BLaER1 treated with 17β-estradiol and CSF1 and Interleukin-3, amounts not matched to agents 10 nM and 100 nM (cell line): ENCODE data around the gene CGA.
"Not testable (repeated sequence)": the region's sequence is repeated elsewhere in the genome, so short reads cannot be mapped to it uniquely, and the experiment has no call there.

Experiments
- H3K27ac ChIP-seq, 11 experiments: shearing (Covaris generic); formaldehyde crosslinking; 2 replicates each; pipeline ENCODE4 v1.8.1; 2022
- H3K27me3 ChIP-seq, 11 experiments: shearing (Covaris generic); formaldehyde crosslinking; 2 replicates each; pipeline ENCODE4 v1.8.1; 2022
- H3K36me3 ChIP-seq, 11 experiments: shearing (Covaris generic); formaldehyde crosslinking; 2 replicates each; pipeline ENCODE4 v1.8.1; 2022
- H3K4me1 ChIP-seq, 10 experiments: shearing (Covaris generic); formaldehyde crosslinking; 2 replicates each; pipeline ENCODE4 v1.8.1; 2022
- H3K4me2 ChIP-seq, 11 experiments: shearing (Covaris generic); formaldehyde crosslinking; 2 replicates each; pipeline ENCODE4 v1.8.1; 2022
- H3K4me3 ChIP-seq, 10 experiments: shearing (Covaris generic); formaldehyde crosslinking; 2 replicates each; pipeline ENCODE4 v1.8.1; 2022
- H3K9ac ChIP-seq, 11 experiments: shearing (Covaris generic); formaldehyde crosslinking; 2 replicates each; pipeline ENCODE4 v1.8.1; 2022
- H3K9me3 ChIP-seq, 11 experiments: shearing (Covaris generic); formaldehyde crosslinking; replicated peaks in 1 of 11; 2 replicates each; pipeline ENCODE4 v1.8.1; 2022
- H4K20me1 ChIP-seq, 11 experiments: shearing (Covaris generic); formaldehyde crosslinking; 2 replicates each; pipeline ENCODE4 v1.8.1; 2022
- Cebpa-rat ChIP-seq, 11 experiments: shearing (Covaris generic); IDR thresholded peaks; 2 replicates each; pipeline ENCODE4 v1.8.1; 2022

The CGA gene

GRCh38 chr6:87095087-87095509, at the start of gene CGA:
CGA (minus strand) TSS chr6:87095106; CDS start chr6:87088200, 6,906 bp downstream.
- no peak within 1 kb of the TSS for H3K4me2 ChIP-seq
- H3K36me3 ChIP-seq, result no peaks in the 10 kb centered on the region
- no peak for TF ChIP-seq Cebpa-rat (IDR thresholded peaks at IDR 0.05)
- H3K9me3 ChIP-seq, result no peaks in the 10 kb centered on the region
- H3K9ac ChIP-seq, result no peak within 1 kb of the TSS
- H3K27ac ChIP-seq, result no peak within 1 kb of the TSS
- no peaks in the 10 kb centered on the region for H4K20me1 ChIP-seq
- peaks cover 0 to 9% (median 0%) of the 10 kb centered on the region in 10 experiments; a peak in 4 of 20 replicates for H3K4me1 ChIP-seq
- no peak within 1 kb of the TSS for H3K4me3 ChIP-seq
- no peaks in the 10 kb centered on the region for H3K27me3 ChIP-seq

- not testable (repeated sequence) for H3K36me3 ChIP-seq, H4K20me1 ChIP-seq, H3K27me3 ChIP-seq, H3K4me2 ChIP-seq, H3K4me1 ChIP-seq, H3K9me3 ChIP-seq, H3K4me3 ChIP-seq, H3K27ac ChIP-seq, H3K9ac ChIP-seq
These were observed 45.0 kb upstream of the CGA start for GRCh38 chr6:87139927-87140326.

GRCh38 chr6:87139236-87139635, 44.3 kb upstream of the CGA start:
- H3K36me3 ChIP-seq, result no peaks in the 10 kb centered on the region
- H3K9ac ChIP-seq, result no peak overlapping the region
- no peak overlapping the region for H3K4me3 ChIP-seq
- H3K27me3 ChIP-seq, result no peaks in the 10 kb centered on the region
- H4K20me1 ChIP-seq, result no peaks in the 10 kb centered on the region
- H3K9me3 ChIP-seq, result no peaks in the 10 kb centered on the region
- no peak overlapping the region for H3K27ac ChIP-seq
- no peak for TF ChIP-seq Cebpa-rat (IDR thresholded peaks at IDR 0.05)
- no peak overlapping the region for H3K4me2 ChIP-seq
- peaks cover 0 to 5% (median 0%) of the 10 kb centered on the region in 10 experiments; a peak in 1 of 20 replicates for H3K4me1 ChIP-seq

DNA sequence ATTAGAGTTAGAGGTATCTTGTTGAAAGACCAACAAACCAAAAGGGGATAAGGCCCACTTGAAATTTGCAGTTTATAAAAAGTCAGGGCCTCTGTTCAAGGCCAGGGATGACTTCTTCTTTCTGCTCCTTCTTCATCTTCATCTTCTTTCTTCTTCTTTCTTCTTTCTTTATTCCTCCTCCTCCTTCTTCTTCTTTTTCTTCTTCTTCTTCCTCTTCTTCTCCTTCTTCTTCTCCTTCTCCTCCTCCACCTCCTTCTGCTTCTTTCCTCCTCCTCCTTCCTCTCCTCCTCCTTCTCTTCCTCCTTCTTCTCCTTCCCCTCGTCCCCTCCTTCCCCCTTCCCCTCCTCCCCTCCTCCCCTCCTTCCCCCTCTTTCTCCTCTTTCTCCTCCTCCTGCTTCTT, 42.1 kb upstream of the CGA start:
- H3K9me3 ChIP-seq, result 0 out of 22 replicates have a peak, but pooled peaks cover 0 to 6% (median 0%) of the 10 kb centered on the region in 11 experiments
- peaks cover 0 to 5% (median 0%) of the 10 kb centered on the region in 10 experiments; a peak in 1 of 20 replicates for H3K4me1 ChIP-seq
- H3K27me3 ChIP-seq, result no peaks in the 10 kb centered on the region
- H3K36me3 ChIP-seq, result no peaks in the 10 kb centered on the region
- H4K20me1 ChIP-seq, result no peaks in the 10 kb centered on the region
- H3K4me3 ChIP-seq, result no peak overlapping the region
- H3K4me2 ChIP-seq, result no peak overlapping the region
- no peak overlapping the region for H3K9ac ChIP-seq
- no peak for TF ChIP-seq Cebpa-rat (IDR thresholded peaks at IDR 0.05)
- H3K27ac ChIP-seq, result no peak overlapping the region

- no peak overlapping the region for H3K4me2 ChIP-seq
- no peaks in the 10 kb centered on the region for H4K20me1 ChIP-seq
- H3K9me3 ChIP-seq, result peaks cover under 1 to 4% (median 1%) of the 10 kb centered on the region in 11 experiments; a peak in 15 of 22 replicates
- H3K4me3 ChIP-seq, result no peak overlapping the region
- H3K36me3 ChIP-seq, result no peaks in the 10 kb centered on the region
- no peak overlapping the region for H3K9ac ChIP-seq
- no peaks in the 10 kb centered on the region for H3K27me3 ChIP-seq
- H3K4me1 ChIP-seq, result 0 out of 20 replicates have a peak, but pooled peaks cover 0 to 3% (median 0%) of the 10 kb centered on the region in 10 experiments
- H3K27ac ChIP-seq, result no peak overlapping the region
- no peak for TF ChIP-seq Cebpa-rat (IDR thresholded peaks at IDR 0.05)
These were observed 32.8 kb upstream of the CGA start for GRCh38 chr6:87127737-87128136.

DNA sequence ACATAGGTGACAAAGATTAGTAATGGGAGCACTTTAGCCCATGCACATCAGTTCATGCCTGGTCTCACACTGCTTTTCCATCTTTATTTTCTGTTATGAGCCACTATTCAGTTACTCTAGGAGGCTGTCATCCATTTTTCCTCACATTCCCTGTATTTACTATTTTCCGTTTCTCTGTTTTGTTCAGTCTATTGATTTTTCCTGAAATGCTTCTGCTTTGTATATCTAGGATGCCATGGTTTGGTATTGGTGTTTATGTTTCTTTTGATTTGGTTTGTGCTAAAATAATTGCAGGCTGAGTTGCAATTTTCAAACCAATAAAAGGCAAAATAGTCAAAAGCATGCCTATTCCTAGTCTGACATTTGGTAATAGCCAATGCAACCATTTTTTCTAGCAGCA, 31.6 kb upstream of the CGA start:
- TF ChIP-seq Cebpa-rat (IDR thresholded peaks at IDR 0.05), result no peak
- no peaks in the 10 kb centered on the region for H3K36me3 ChIP-seq
- no peak overlapping the region for H3K9ac ChIP-seq
- no peak overlapping the region for H3K27ac ChIP-seq
- no peaks in the 10 kb centered on the region for H3K27me3 ChIP-seq
- H3K9me3 ChIP-seq, result peaks cover 6 to 14% (median 10%) of the 10 kb centered on the region in 11 experiments; a peak in 16 of 22 replicates
- 0 out of 20 replicates have a peak, but pooled peaks cover 0 to 3% (median 0%) of the 10 kb centered on the region in 10 experiments for H3K4me1 ChIP-seq
- H4K20me1 ChIP-seq, result no peaks in the 10 kb centered on the region
- no peak overlapping the region for H3K4me3 ChIP-seq
- no peak overlapping the region for H3K4me2 ChIP-seq

- H3K9ac ChIP-seq, result no peak overlapping the region
- 0 out of 20 replicates have a peak, but pooled peaks cover 0 to 3% (median 0%) of the 10 kb centered on the region in 10 experiments for H3K4me1 ChIP-seq
- TF ChIP-seq Cebpa-rat (IDR thresholded peaks at IDR 0.05), result no peak
- H3K4me3 ChIP-seq, result no peak overlapping the region
- H3K9me3 ChIP-seq, result peaks cover 6 to 14% (median 10%) of the 10 kb centered on the region in 11 experiments; a peak in 16 of 22 replicates
- H3K36me3 ChIP-seq, result no peaks in the 10 kb centered on the region
- H4K20me1 ChIP-seq, result no peaks in the 10 kb centered on the region
- H3K4me2 ChIP-seq, result no peak overlapping the region
- H3K27ac ChIP-seq, result no peak overlapping the region
- no peaks in the 10 kb centered on the region for H3K27me3 ChIP-seq
These were observed 29.2 kb upstream of the CGA start for GRCh38 chr6:87124074-87124473.

GRCh38 chr6:87122477-87122876, 27.6 kb upstream of the CGA start:
- Histone ChIP-seq H3K4me2 (no peak overlapping the region), H3K4me3 (no peak overlapping the region)

DNA sequence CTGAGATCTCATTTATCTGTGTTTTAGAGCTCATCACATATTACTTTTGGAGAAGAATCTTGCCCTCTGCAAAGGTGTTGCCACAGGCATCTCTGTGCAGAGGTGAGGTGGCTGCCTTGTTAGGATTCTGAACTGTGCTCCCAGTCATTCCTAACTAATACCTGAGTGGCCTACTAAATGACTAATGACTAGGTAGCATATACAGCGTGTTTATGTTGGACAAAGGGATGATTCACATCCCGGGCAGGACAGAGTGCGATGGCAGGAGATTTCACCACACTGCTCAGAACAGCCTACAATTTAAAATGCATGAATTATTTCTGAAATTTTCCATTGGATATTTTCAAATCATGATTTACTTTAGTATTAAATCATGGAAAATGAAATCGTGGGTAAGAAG, 23.1 kb upstream of the CGA start:
- Histone ChIP-seq H3K9ac (no peak overlapping the region), H3K9me3 (peaks cover 6 to 14% (median 10%) of the 10 kb centered on the region in 11 experiments; a peak in 16 of 22 replicates), H3K4me2 (no peak overlapping the region), H3K4me3 (no peak overlapping the region), H3K27me3 (no peaks in the 10 kb centered on the region), H3K4me1 (no peaks in the 10 kb centered on the region), H3K27ac (no peak overlapping the region), H4K20me1 (no peaks in the 10 kb centered on the region), H3K36me3 (no peaks in the 10 kb centered on the region)
- no peak for TF ChIP-seq Cebpa-rat (IDR thresholded peaks at IDR 0.05)

More at GRCh38 chr6:87122477-87122876, 27.6 kb upstream of the CGA start:
- Histone ChIP-seq H3K36me3 (no peaks in the 10 kb centered on the region), H3K27ac (no peak overlapping the region), H3K27me3 (no peaks in the 10 kb centered on the region), H3K4me1 (0 out of 20 replicates have a peak, but pooled peaks cover 0 to 3% (median 0%) of the 10 kb centered on the region in 10 experiments), H4K20me1 (no peaks in the 10 kb centered on the region), H3K9ac (no peak overlapping the region), H3K9me3 (peaks cover 6 to 14% (median 10%) of the 10 kb centered on the region in 11 experiments; a peak in 16 of 22 replicates)
- no peak for TF ChIP-seq Cebpa-rat (IDR thresholded peaks at IDR 0.05)

DNA sequence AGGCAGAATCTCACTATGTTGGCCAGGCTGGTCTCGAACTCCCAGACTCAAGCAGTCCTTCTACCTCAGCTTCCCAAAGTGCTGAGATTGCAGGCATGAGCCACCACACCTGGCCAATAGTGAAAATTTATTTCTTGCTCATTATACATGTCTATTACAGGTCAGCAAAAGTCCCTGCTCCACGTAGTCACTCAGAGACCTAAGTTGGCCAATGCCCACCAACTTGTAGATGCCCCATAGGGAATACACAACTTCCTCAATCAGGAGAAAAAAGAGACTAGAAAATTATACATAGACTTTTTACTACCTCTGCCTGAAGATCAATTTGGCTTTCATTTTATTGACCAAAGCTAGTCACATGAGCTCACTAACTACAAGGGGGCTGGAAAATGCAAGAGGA, 22.0 kb upstream of the CGA start:
- Histone ChIP-seq H3K27ac (no peak overlapping the region), H3K4me1 (no peaks in the 10 kb centered on the region), H3K9ac (no peak overlapping the region), H3K4me3 (no peak overlapping the region), H3K4me2 (no peak overlapping the region), H3K9me3 (peaks cover 0 to 5% (median 0%) of the 10 kb centered on the region in 11 experiments; a peak in 4 of 22 replicates), H3K27me3 (no peaks in the 10 kb centered on the region), H4K20me1 (no peaks in the 10 kb centered on the region), H3K36me3 (no peaks in the 10 kb centered on the region)
- no peak for TF ChIP-seq Cebpa-rat (IDR thresholded peaks at IDR 0.05)
